Activated CD8-positive, alpha-beta T cell treated with anti-CD3 and anti-CD28 coated beads, Interleukin-2, amount 10 ng/mL, durations not matched to agents 7 days and 5 days (primary cell): Measurements from ENCODE around the gene PCCB. TPM values are rescaled to one million over a fixed set of nuclear protein-coding genes. Genes with fewer than 3 reads are reported as not detected.
A peak's percentile ranks its signal among the peaks of the same experiment; 100 is the strongest.

Experiments used
- ATAC-seq: fragments of 150-1000 bp; cut with Tn5 transposase; one replicate; pipeline ENCODE4 v1.10.0; 2021; ENCODE audit warnings: moderate library complexity
- CTCF ChIA-PET: fragments of 350-600 bp; sonication (Branson Sonifier 250); formaldehyde crosslinking; loops from one replicate; lab custom pipeline; 2021; ENCODE audit warnings: antibody characterized with exemption; lab: Charles Lee
- POLR2A ChIA-PET: fragments of 350-600 bp; sonication (Branson Sonifier 250); formaldehyde crosslinking; loops from one replicate; lab custom pipeline; 2021; ENCODE audit warnings: antibody characterized with exemption; lab: Charles Lee
- DNase-seq: peaks from one replicate; pipeline ENCODE4 v3.0.0-alpha.2; 2020
- H3K27ac Mint-ChIP-seq: one replicate; pipeline ENCODE4 v1.8.0; 2021; ENCODE audit warnings: mild to moderate bottlenecking, mixed read lengths
- H3K27me3 Mint-ChIP-seq: one replicate; pipeline ENCODE4 v1.8.0; 2021; ENCODE audit warnings: low read depth, mixed read lengths
- H3K36me3 Mint-ChIP-seq: one replicate; pipeline ENCODE4 v1.8.0; 2021; ENCODE audit warnings: low read depth, mixed read lengths
- H3K4me1 Mint-ChIP-seq: one replicate; pipeline ENCODE4 v1.8.0; 2021; ENCODE audit warnings: low read depth, mixed read lengths
- H3K4me3 Mint-ChIP-seq: one replicate; pipeline ENCODE4 v1.8.0; 2021; ENCODE audit warnings: mild to moderate bottlenecking, mixed read lengths
- H3K9me3 Mint-ChIP-seq: one replicate; pipeline ENCODE4 v1.8.0; 2022; ENCODE audit warnings: mixed read lengths; ENCODE audit not compliant: insufficient read depth
- total RNA-seq, 2 experiments: library from RNA; stranded (reverse); gene quantifications; one replicate each; pipeline ENCODE4 v1.2.3, GENCODE V29; 2021

PCCB gene
- total RNA-seq, 2 experiments from 2014 or later = 22.5 to 23.7 TPM

DNA sequence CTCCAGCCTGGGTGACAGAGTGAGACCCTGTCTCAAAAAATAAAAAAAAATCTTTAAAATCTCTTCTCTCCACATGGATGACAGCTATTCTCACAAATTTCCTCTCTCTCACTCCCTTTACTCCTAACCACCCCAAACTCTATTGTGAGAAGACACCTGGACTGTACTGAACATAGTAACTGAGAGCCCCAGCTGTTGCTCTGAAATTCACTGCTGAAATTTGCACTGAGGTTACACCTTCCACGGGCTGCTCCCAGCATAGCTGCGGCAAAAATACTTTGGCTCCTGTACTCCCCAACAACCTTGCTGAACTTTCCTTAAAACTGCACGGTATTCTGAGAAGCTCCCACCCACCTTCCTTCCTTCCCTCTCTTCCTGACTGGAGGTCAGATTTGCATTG, 4.4 kb upstream of the PCCB start:
- no peak for ATAC-seq
- Mint-ChIP-seq H3K9me3 (no peaks in the 10 kb centered on the region), H3K27ac (no peak overlapping the region), H3K27me3 (peaks cover 13% of the 10 kb centered on the region), H3K36me3 (no peaks in the 10 kb centered on the region), H3K4me3 (no peak overlapping the region), H3K4me1 (peaks cover 13% of the 10 kb centered on the region)
- ChIA-PET CTCF (no interaction called here), POLR2A (interaction anchor here (1.1 kb wide), 1 partner anchor 11 kb away, joined by 3 read pairs; no protein-coding TSS in a partner anchor)
- no peak for DNase-seq

DNA sequence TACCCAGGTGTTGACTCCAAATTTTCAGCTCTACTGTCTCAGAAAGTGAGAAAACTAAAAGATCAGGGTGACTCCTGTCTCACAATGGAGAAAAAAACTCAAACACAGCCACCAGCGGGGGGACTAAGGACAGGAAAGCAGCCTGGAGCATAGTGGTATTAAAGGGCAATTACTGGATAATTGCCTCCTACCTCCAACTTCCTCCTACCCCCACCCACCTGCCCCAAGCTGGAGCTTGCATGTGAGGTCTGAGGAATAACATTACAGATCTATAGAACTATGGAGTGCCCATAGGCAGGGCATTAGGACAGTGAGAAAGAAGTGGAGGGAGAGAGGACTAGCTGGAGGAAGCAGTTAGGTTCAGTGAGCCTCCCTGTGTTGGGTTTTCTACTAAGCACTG, 2.7 kb upstream of the PCCB start:
- H3K27ac Mint-ChIP-seq = no peak overlapping the region
- H3K36me3 Mint-ChIP-seq = peaks cover 2% of the 10 kb centered on the region
- POLR2A ChIA-PET = interaction anchor here (1.1 kb wide), 1 partner anchor 50 kb away, joined by 3 read pairs; no protein-coding TSS in a partner anchor
- peaks cover 25% of the 10 kb centered on the region for H3K4me1 Mint-ChIP-seq
- ATAC-seq (no peak), DNase-seq (no peak)
- H3K27me3 Mint-ChIP-seq = peaks cover 5% of the 10 kb centered on the region
- CTCF ChIA-PET = interaction anchor here (0.8 to 2.2 kb wide), 2 partner anchors 51 to 169 kb away, joined by 3 to 7 read pairs; partner anchors contain the start of gene MSL2
- H3K9me3 Mint-ChIP-seq = no peaks in the 10 kb centered on the region
- H3K4me3 Mint-ChIP-seq = no peak overlapping the region

DNA sequence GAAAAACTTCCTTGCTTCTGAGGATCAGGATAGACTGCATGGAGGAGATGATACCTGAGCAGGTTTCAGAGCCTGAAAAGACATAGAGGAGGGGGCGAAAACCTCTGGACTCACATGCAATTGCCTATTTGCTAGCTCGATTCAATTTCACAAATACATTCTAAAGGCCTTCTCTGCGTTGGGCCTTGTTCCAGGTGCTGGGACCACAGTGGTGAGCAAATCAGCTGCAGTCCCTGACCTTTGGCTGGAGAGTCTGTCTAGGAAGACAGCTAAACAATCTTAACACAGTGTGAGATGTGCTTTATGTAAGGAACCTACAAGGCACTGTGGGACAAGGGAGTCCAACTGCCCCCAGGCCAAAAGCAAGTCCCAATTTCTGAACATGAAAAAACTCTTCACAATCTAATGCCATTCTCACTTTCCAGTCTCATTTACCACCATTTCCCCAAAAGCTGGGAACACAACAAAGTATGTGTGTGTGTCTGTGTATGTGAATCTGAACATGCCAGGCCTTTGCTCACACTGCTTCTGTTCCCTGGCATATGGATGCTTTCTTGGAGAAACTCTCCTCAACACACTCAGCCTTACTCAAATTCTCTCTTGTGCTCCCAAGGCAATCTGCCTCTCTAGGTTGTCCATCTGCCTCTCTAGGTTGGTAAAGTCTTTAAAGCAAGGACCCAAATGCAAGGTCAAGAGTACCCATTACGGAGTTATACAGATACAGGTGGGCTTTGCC, 2.1 kb upstream of the PCCB start:
- ChIA-PET CTCF (interaction anchor here (2.2 kb wide), 1 partner anchor 170 kb away, joined by 7 read pairs; no protein-coding TSS in a partner anchor), POLR2A (interaction anchor here (1.1 kb wide), 1 partner anchor 51 kb away, joined by 3 read pairs; no protein-coding TSS in a partner anchor)
- peaks cover 5% of the 10 kb centered on the region for H3K27me3 Mint-ChIP-seq
- peaks cover 25% of the 10 kb centered on the region for H3K4me1 Mint-ChIP-seq
- H3K9me3 Mint-ChIP-seq = no peaks in the 10 kb centered on the region
- ATAC-seq (no peak), DNase-seq (no peak)
- H3K27ac Mint-ChIP-seq = no peak overlapping the region
- no peak overlapping the region for H3K4me3 Mint-ChIP-seq
- peaks cover 3% of the 10 kb centered on the region for H3K36me3 Mint-ChIP-seq

DNA sequence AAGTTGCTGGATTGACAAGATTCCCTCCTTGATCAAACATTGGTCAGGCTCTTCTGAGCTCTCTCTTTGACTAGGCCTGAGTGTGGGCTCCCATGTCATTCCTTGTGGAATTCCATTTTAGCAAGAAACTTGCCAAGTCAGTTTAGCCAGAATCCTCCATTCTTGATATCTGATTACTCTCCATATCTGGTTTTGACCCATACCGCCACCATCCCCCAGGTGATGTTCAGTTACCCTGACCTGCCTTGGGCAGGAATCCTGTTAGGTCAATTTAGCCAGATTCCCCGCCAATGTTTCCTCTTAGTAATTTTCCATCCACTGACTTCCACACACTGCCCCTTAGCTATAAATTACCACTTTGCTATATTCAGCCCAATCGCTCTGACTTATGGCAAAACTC, 1.0 kb upstream of the PCCB start:
- no peak for DNase-seq
- Mint-ChIP-seq H3K9me3 (no peaks in the 10 kb centered on the region), H3K4me3 (no peak overlapping the region), H3K27me3 (no peaks in the 10 kb centered on the region), H3K27ac (no peak overlapping the region), H3K36me3 (peaks cover 3% of the 10 kb centered on the region), H3K4me1 (peaks cover 26% of the 10 kb centered on the region)
- POLR2A ChIA-PET = interaction anchor here (0.6 kb wide), 1 partner anchor 12 kb away, joined by 3 read pairs; no protein-coding TSS in a partner anchor
- no peak for ATAC-seq
- CTCF ChIA-PET = interaction anchor here (0.7 to 2.2 kb wide), 4 partner anchors 39 to 171 kb away, joined by 3 to 7 read pairs (median 3); no protein-coding TSS in a partner anchor

DNA sequence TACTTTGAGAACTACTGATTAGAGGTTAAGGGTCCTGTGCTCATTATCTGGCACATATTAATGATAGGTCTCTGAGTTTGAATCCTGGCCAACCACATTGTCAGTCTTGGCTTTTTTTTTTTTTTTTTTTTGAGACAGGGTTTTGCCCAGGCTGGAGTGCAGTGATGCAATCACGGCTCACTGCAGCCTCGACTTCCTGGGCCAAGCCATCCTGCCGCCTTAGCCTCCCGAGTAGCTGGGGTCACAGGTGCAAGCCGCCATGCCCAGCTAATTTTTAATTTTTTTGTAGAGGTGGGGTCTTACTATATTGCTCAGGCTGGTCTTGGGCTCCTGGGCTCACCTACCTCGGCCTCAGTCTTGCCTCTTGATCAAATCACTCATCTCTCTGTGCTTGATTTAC, 547 bp upstream of the PCCB start:
- ChIA-PET CTCF (interaction anchor here (1.0 to 1.3 kb wide), 2 partner anchors 38 to 53 kb away, joined by 3 read pairs; no protein-coding TSS in a partner anchor), POLR2A (interaction anchor here (0.6 to 1.6 kb wide), 3 partner anchors 12 to 55 kb away, joined by 3 to 11 read pairs (median 3); partner anchors contain the start of gene MSL2)
- DNase-seq (no peak), ATAC-seq (no peak)
- H3K9me3 Mint-ChIP-seq = no peaks in the 10 kb centered on the region
- no peaks in the 10 kb centered on the region for H3K27me3 Mint-ChIP-seq
- peak overlapping the region; percentile 91 for H3K4me3 Mint-ChIP-seq
- peak overlapping the region; percentile 94 for H3K27ac Mint-ChIP-seq
- peaks cover 26% of the 10 kb centered on the region for H3K4me1 Mint-ChIP-seq
- peaks cover 3% of the 10 kb centered on the region for H3K36me3 Mint-ChIP-seq

DNA sequence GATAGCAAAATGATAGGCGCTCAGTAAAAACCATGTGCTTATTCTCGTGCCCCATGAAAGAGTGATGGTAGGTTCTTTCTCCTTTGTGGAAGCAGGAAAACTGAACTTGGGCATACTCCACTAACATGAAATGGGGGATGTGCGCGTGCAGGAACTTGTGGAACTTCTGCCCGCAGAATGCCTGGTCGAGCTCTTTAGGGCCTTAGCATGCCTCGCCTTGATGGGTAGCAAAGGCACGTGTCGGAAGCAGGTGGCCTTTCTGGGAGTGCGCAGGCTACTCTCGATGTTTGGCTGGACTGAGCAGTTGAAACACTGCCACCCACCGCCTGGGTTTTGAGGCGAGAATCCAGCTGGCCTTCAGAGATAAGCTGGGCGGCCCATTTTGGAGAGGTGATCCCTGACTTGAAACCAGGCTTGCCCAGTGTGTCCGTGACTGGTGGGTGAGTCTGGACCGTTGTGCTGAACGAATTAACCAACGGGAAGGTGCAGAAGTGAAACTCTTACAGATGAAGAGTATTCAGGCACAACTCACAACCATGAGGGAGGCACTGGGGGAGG, 842 bp downstream of the PCCB start:
- DNase-seq (peak; percentile 35), ATAC-seq (no peak)
- Mint-ChIP-seq H3K27ac (peak overlapping the region; percentile 94), H3K36me3 (peaks cover 5% of the 10 kb centered on the region), H3K9me3 (no peaks in the 10 kb centered on the region), H3K4me1 (peaks cover 26% of the 10 kb centered on the region), H3K27me3 (no peaks in the 10 kb centered on the region), H3K4me3 (peak overlapping the region; percentile 91)
- POLR2A ChIA-PET = interaction anchor here (0.7 to 1.6 kb wide), 3 partner anchors 11 to 501 kb away, joined by 3 to 11 read pairs (median 3); partner anchors contain the start of genes MSL2 and STAG1
- CTCF ChIA-PET = interaction anchor here (0.9 to 1.8 kb wide), 3 partner anchors 9 to 502 kb away, joined by 3 to 11 read pairs (median 3); partner anchors contain the start of gene STAG1

DNA sequence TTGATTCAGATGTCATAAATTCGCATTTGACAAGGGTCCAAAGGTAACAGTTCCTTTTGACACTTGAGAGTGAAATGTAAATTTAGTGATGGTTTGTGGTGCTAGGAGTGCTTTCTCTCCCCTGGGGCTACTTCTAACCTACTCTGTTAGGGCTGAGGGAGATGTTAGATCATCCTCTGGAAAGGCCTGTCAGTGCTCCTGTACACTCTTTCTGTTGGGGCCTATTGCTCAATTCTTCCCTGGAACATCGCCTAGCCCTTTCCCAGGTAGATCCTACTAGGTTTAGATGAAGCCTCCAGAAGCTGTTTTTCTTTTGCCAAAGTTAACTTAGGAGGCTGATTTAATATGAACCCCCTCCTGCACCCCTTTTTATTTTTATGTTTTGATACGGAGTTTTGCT, 1.4 kb downstream of the PCCB start:
- ChIA-PET CTCF (interaction anchor here (0.6 to 1.8 kb wide), 3 partner anchors 8 to 501 kb away, joined by 3 to 11 read pairs (median 3); partner anchors contain the start of gene STAG1), POLR2A (interaction anchor here (0.8 to 1.6 kb wide), 2 partner anchors 11 to 54 kb away, joined by 3 to 11 read pairs; partner anchors contain the start of gene MSL2)
- Mint-ChIP-seq H3K4me3 (peak overlapping the region; percentile 91), H3K4me1 (peaks cover 26% of the 10 kb centered on the region), H3K27ac (peak overlapping the region; percentile 94), H3K9me3 (no peaks in the 10 kb centered on the region), H3K36me3 (peaks cover 9% of the 10 kb centered on the region), H3K27me3 (no peaks in the 10 kb centered on the region)
- no peak for DNase-seq
- no peak for ATAC-seq

DNA sequence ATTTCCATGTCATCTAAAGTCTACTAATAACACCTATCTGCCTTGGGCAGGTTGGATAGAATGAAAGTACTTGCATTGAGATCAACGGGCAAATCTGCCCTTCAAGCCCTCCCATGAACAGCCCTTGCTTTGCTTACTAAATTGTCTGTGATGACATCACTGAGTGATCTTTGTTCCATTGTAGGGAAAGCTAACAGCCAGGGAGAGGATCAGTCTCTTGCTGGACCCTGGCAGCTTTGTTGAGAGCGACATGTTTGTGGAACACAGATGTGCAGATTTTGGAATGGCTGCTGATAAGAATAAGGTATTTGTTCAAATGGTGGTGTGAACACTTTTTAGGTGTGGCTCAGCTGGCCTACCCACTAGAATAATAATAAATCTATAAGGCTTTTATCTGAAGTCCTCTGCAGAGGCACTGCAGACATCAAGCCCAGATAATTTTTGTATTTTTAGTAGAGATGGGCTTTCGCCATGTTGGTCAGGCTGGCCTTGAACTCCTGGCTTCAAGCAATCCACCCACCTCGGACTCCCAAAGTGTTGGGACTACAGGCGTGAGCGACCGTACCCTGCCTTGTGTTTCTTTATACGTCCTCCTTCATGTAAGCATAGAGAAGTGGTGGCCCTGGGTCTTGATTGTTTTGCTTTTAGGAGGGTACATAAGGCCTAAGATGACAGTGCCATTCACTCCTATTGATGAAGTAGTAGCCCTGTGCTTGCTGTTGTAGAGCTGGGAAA, 5.7 kb downstream of the PCCB start:
- H3K27me3 Mint-ChIP-seq = no peaks in the 10 kb centered on the region
- H3K36me3 Mint-ChIP-seq = peaks cover 22% of the 10 kb centered on the region
- CTCF ChIA-PET = interaction anchor here (2.5 kb wide), 1 partner anchor 496 kb away, joined by 7 read pairs; the partner anchor contains the start of gene STAG1
- DNase-seq (no peak), ATAC-seq (no peak)
- POLR2A ChIA-PET = interaction anchor here (0.8 kb wide), 1 partner anchor 155 kb away, joined by 3 read pairs; no protein-coding TSS in a partner anchor
- H3K4me3 Mint-ChIP-seq = no peak overlapping the region
- H3K4me1 Mint-ChIP-seq = peaks cover 11% of the 10 kb centered on the region
- no peak overlapping the region for H3K27ac Mint-ChIP-seq
- H3K9me3 Mint-ChIP-seq = no peaks in the 10 kb centered on the region

DNA sequence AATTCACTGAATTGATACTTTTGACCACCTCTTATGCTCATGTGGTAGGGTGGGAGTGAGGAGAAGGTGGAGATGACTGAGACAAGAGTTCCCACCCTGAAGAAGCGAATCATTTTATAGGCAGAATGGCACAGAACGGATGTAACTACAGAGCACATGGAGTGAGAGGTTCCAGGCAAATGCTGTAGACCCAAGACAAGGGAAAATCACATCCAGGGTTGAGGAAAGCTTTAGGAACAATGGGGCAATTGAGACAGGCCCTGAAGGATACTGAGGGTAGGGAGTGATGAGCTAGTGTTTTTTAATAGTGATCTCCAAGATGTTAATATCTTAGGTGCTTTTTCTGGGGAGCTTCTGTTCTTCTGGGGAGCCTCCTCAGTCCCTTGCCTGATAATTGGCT, 8.1 kb downstream of the PCCB start:
- no peak for DNase-seq
- POLR2A ChIA-PET = interaction anchor here (0.5 kb wide), 1 partner anchor 15 kb away, joined by 3 read pairs; no protein-coding TSS in a partner anchor
- CTCF ChIA-PET = interaction anchor here (0.9 kb wide), 1 partner anchor 494 kb away, joined by 4 read pairs; the partner anchor contains the start of gene STAG1
- Mint-ChIP-seq H3K9me3 (no peaks in the 10 kb centered on the region), H3K36me3 (peaks cover 34% of the 10 kb centered on the region), H3K4me1 (peaks cover 1% of the 10 kb centered on the region), H3K27ac (no peak overlapping the region), H3K27me3 (no peaks in the 10 kb centered on the region), H3K4me3 (no peak overlapping the region)
- no peak for ATAC-seq

DNA sequence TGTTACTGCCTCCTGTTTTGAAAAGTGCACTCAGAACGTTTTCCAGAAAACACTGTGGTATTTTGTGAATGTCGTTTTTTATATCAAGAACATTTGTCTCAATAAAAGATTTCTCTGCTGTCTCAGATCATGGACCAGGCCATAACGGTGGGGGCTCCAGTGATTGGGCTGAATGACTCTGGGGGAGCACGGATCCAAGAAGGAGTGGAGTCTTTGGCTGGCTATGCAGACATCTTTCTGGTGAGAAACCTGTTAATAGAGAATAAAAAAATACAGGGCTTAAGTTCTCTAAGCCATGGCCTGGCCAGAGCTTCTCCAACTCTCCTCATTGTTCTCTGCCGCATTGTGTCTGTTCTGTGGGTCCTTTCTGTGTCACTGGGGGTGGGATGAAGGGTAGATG, 11.7 kb downstream of the PCCB start:
- no peak overlapping the region for H3K4me3 Mint-ChIP-seq
- no peak for DNase-seq
- no peaks in the 10 kb centered on the region for H3K4me1 Mint-ChIP-seq
- no peak for ATAC-seq
- ChIA-PET CTCF (no interaction called here), POLR2A (no interaction called here)
- no peaks in the 10 kb centered on the region for H3K9me3 Mint-ChIP-seq
- peaks cover 36% of the 10 kb centered on the region for H3K36me3 Mint-ChIP-seq
- H3K27ac Mint-ChIP-seq = no peak overlapping the region
- H3K27me3 Mint-ChIP-seq = no peaks in the 10 kb centered on the region

DNA sequence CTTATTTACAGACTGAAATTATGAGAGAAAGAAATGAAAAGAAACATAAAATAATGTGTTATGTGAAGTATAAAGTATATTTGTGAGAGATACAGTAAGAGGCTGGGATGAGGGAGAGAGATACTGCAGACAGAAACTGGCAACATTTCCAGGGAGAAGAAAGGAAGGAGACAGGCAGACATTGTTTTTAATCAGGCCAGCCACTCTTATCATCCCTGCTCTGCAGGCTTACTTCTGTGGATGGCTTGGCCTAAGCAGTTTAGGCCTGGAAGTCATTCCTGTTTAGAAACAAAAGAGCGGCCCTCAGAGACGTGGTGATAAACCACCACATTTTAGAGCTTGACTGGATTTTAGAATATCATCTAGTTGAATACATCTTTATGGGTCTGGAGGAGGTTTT, 12.4 kb downstream of the PCCB start:
- POLR2A ChIA-PET = no interaction called here
- ATAC-seq (no peak), DNase-seq (no peak)
- CTCF ChIA-PET = no interaction called here
- Mint-ChIP-seq H3K4me1 (no peaks in the 10 kb centered on the region), H3K27me3 (no peaks in the 10 kb centered on the region), H3K36me3 (peaks cover 32% of the 10 kb centered on the region), H3K27ac (no peak overlapping the region), H3K9me3 (no peaks in the 10 kb centered on the region), H3K4me3 (no peak overlapping the region)
